Measurements from ENCODE around the gene IGF1R.

- TF ChIP-seq CTCF (IDR thresholded peaks at IDR 0.05) (no peak), ATF3 (CRISPR knock-in tag; conservative IDR thresholded peaks at IDR 0.05) (no peak), TEAD4 (CRISPR knock-in tag; IDR thresholded peaks at IDR 0.05) (no peak), GABPB1 (CRISPR knock-in tag; IDR thresholded peaks at IDR 0.05) (no peak), EMX1 (CRISPR knock-in tag; IDR thresholded peaks at IDR 0.05) (no peak)
Measured at GRCh38 chr15:98807262-98807661, 158.9 kb downstream of the IGF1R start.

All from WTC11 (cell line).